Endometrial microvascular endothelial cells (primary cell): ENCODE data around the gene NLRP5. TPM values are rescaled to one million over a fixed set of nuclear protein-coding genes. Genes with fewer than 3 reads are reported as not detected.

Experiments used
- in situ Hi-C: cut with HindIII; loops from 2 replicates; pipeline ENCODE4 v1.10.0; 2017; ENCODE audit warnings: low sequenced_read_pairs, low pct_unique_long_range_greater_than_20kb; ENCODE audit errors: inconsistent ontology term
- total RNA-seq: library from RNA; depleted of rRNA; stranded (reverse); fragments of >200 nt; gene quantifications from one replicate; pipeline ENCODE4 v1.2.3, GENCODE V29; 2015; ENCODE audit errors: inconsistent ontology term

NLRP5 gene
- total RNA-seq, 1 donor from 2014 or later, result not detected

DNA sequence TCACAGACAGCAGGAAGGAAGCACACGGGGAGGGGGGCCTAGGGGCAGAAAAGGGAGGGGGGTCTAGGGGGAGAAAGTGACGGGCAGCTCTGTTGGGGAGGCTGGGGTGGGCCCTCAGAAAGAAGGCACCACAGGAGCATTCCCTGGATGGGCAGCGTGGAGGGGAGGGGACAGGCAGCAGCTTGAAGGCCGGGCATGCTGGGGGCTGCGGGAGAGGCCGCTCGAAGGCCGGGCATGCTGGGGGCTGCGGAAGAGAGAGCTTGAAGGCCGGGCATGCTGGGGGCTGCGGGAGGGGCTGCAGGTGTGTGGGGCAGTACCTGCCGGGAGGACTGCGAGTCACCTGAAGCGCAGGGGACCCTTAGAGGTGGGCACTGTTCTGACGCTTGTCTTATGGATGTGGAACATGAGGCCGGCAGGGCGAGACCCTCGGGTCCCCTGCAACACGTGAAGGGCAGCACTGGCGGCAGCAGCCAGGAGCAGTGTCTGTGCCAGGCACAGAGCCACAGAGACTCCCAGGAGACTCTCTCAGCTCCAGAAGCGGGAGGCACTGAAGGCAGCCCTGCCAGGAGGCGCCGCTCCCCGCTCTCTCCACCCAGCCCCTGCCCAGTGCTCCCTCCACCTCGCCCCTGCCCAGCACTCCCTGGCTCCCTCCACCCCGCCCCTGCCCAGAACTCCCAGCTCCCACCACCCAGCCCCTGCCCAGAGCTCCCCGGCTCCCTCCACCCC lies 121.2 kb downstream of the NLRP5 start:
- in situ Hi-C loops, result no loop called here

DNA sequence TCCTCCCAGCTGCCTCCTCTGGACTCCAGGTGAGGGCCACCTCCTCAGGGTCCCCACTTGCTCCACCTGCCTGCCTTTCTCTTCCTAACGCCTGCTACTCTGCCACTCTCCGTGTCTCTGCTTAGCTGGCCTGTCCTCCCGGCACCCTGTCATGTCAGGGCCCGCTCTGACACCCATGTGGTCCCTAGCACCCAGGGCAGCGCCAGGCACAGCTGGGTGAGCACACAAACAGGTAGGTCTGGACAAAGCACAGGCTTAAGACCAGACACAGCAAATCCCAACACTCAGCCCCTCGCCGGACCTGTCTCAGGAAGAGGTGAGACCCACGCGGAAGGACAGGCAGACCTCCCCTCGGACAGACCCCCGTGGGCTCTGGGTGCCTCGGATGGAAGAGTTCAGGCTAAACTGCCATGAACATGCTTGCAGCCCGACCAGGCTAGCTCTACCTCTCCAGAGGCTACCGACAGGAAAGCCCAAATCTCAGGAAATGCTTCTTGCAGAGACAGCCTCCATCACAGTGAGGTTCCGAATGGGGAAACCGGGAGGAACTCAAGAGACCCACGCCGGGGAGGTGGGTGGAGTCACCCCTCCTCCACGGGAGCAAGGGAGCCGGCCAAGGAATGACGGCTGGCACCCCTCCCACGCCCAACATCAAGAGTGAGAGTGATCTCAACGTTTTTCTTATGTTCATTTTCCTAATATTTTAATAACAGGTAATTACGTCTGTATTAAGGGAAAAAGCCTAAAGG lies 122.0 kb downstream of the NLRP5 start:
- in situ Hi-C loops, result no loop called here

GRCh38 chr19:56109226-56109625 lies 122.7 kb downstream of the NLRP5 start:
- in situ Hi-C loops, result no loop called here

GRCh38 chr19:56110515-56111448 lies 124.2 kb downstream of the NLRP5 start:
- in situ Hi-C loops, result no loop called here

Other genes with a start within 250 kb of the NLRP5 start
- gene NLRP9, start 248.4 kb upstream of the NLRP5 start, total RNA-seq, result not detected
- not detected for gene RFPL4A, start 227.7 kb upstream of the NLRP5 start, total RNA-seq
- gene RFPL4AL1, start 217.7 kb upstream of the NLRP5 start, total RNA-seq, result not detected
- gene NLRP11, start 154.8 kb upstream of the NLRP5 start, total RNA-seq, result not detected
- gene NLRP4, start 150.2 kb upstream of the NLRP5 start, total RNA-seq, result not detected
- gene NLRP13, start 54.4 kb upstream of the NLRP5 start, total RNA-seq, result not detected
- gene NLRP8, start 38.9 kb upstream of the NLRP5 start, total RNA-seq, result not detected
- gene ZNF787, start 134.5 kb downstream of the NLRP5 start, total RNA-seq, result 15.5 TPM
- gene ZNF444, start 154.5 kb downstream of the NLRP5 start, total RNA-seq, result 17.7 TPM
- gene GALP, start 189.2 kb downstream of the NLRP5 start, total RNA-seq, result not detected
- not detected for gene ZSCAN5B, start 211.0 kb downstream of the NLRP5 start, total RNA-seq
- not detected for gene ZSCAN5C, start 215.5 kb downstream of the NLRP5 start, total RNA-seq